ENCODE results near the gene GPR85.
"Not testable (repeated sequence)": the region's sequence is repeated elsewhere in the genome, so short reads cannot be mapped to it uniquely, and the experiment has no call there.

GPR85 gene

DNA sequence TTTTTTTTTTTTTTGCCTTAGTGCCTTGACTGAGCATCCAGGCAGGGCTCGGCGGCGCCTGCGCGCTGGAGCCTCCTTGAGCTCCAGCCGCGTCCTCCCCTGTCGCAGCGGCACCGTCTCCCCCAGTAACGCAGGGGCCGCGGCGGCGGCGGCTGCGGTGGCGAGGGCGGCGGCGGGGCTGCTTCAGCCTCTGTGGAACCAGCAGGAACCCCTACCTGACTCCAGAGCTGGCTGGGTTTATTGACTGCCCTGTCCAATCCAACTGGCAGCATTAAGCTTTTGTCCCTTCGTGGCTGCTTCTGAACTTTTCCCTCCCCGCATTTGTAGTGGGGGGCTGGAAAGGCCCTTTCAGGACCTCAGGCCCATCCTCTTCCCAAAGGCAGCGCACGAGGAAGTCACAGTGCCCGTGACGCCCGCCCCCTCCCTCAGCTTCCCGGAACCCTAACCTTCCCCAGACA lies at the start of gene GPR85:
GPR85 (minus strand) TSS at position 397 of the 458 bp plus-strand sequence. CDS start 2,106 bp downstream, outside the sequence.
- peak; percentile 60 to 66 for ATAC-seq

DNA sequence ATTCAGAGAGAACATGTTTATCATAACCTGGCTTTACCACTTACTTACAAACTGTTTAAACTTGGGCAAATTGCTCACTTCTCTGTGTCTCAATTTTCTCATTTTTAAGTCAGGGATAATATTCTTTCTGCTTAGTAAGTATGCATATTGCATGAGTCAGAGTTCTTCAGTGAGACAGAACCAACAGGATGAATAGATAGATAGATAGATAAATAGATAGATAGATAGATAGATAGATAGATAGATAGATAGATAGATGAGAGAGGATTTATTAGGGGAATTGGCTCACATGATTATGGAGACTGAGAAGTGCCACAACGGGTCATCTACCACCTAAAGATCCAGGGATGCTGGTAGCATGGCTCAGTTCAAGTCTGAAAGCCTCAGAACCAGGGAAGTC lies 47.4 kb upstream of the GPR85 start:
- ATAC-seq: no peak

GRCh38 chr7:113131367-113131766 lies 44.7 kb upstream of the GPR85 start:
- ATAC-seq: no peak

DNA sequence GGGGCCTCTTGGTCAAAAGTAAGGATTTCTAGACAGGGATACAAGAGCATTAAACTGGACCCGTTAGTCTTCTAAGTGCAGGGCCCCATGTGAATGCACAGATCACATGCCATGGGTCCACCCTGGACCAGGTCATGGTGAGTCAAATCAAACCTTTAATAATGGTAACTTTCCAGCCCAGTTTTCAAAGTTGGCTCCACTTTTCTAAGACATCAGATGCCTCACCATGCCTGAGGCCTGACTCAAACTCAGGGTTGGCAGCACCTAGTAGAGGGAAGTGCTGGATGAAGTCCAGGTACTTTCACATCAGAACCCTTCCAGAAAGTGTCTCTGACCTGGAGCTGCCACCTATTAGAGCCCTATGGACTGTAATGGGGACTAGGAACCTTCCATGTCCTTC lies 41.4 kb upstream of the GPR85 start:
- no peak for ATAC-seq

GRCh38 chr7:113125728-113126127 lies 39.1 kb upstream of the GPR85 start:
- no peak for ATAC-seq

GRCh38 chr7:113122744-113123143 lies 36.1 kb upstream of the GPR85 start:
- ATAC-seq: no peak

- ATAC-seq: no peak
Observed at GRCh38 chr7:113120647-113121046, 34.0 kb upstream of the GPR85 start.

GRCh38 chr7:113119429-113119828 lies 32.8 kb upstream of the GPR85 start:
- ATAC-seq: no peak

GRCh38 chr7:113118074-113118959 lies 31.7 kb upstream of the GPR85 start, which contains the start of gene SMIM30:
SMIM30 (minus strand) TSS chr7:113118554; CDS start chr7:113117578, 976 bp downstream.
- ATAC-seq: peak; percentile 100

DNA sequence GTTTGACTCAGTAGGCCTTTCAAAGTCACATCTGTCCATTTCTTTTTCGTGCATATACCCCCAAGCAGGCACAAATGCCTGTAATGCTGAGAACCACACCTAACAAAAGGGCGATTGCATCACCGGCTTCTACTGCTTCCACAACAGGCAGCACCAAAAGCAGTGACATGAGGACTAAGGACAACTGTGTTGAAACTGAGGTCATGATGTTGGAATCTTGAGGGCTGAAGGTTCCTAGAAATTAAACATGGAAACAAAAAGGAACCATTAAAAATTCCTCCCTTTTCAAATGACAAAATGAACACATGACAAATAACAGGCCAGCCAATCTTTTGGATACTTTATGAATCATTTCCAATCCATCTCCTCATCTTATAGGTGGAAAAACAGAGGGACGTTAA lies 30.7 kb upstream of the GPR85 start:
- not testable (repeated sequence) for ATAC-seq

- no peak for ATAC-seq
Observed at GRCh38 chr7:113113912-113114311, 27.3 kb upstream of the GPR85 start.

DNA sequence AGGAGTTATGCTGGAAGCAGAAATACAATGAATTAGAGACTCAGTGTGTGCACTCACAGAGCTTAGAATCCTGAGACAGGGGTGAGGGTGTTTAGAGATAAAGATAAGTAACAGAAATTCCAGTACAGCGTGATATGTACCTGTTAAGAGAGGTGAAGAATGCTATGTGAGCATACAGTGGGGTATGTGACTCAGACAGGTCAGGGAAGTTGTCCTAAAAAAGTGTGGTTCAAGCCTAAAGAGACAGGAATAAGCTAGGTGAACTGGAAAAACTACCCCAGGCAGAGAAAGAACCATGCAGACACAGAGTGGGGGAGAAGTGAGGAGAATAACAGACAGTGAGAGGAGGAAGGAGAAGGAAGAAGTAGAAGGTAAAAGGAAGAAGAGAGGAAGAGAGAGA lies 23.1 kb upstream of the GPR85 start:
- ATAC-seq: no peak

- ATAC-seq: no peak
Observed at GRCh38 chr7:113100121-113100603, 13.5 kb upstream of the GPR85 start.

DNA sequence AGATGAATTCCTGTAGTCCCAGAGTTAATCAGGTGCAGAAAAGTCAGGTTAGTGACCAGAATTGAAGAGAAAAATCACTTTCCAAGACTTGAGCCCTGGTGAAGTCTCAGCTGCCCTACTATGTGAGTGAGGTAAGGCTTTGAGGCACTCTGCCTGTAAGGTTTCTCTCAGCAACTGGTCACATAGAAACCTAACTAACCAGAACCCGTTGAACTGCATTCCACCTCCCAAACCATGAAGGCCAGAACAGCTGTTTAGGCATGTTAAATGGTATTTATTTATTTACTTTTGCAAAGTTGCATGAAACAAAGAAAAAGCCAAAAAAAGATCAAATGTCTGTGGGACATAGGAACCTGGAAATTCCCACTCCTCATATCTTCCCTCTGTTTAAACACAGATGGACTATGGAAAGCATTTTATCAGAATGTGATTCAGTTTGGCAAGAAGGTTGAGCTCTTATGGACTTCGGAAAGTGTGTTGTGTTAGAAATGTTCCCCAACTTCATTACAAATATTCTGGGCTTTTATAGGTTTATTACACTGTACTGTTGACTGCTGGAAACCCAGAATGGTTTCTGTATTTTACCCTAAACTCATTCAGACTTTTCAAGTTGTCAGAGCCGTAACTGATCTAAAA lies 12.8 kb upstream of the GPR85 start:
- no peak for ATAC-seq

- no peak for ATAC-seq
Observed at GRCh38 chr7:113094517-113095249, 8.1 kb upstream of the GPR85 start.

DNA sequence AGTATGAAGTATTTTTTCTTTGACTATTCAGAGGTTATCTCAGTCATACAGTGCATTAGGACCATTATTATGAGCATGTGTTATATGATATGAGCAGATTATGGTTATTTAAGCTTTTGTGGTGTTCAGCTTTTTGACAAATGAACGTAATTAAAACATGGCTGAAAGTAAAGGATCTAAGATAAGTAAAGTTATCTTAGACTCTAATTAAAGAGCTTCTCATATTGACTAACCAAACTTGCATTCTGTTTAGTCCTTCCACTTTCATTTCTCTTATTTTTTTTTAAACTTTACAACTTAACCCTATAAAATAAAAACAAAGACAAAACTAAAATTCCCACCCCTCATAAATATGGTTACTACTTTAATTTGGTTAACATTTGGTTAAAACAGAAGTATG lies 6.9 kb upstream of the GPR85 start:
- ATAC-seq: no peak

DNA sequence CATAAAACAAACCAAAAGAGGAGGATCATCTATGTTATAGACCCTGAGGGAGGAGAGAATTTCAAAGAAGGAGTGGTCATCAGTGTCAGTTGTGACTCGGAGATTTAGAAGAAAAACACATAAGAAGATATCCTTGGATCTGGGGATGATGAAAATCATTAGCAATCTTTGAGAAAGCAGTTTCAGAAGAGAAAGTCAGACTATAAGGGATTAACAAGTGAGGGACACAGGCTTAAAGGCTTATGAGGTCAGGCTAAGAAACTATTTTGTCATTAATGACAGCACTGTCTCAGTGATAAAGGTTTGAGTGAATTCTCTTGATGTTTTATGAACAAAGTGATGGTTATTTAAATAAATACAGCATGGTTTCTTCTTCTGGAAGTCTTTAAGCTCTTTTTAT lies 6.1 kb upstream of the GPR85 start:
- no peak for ATAC-seq

GRCh38 chr7:113087071-113087998 lies 708 bp upstream of the GPR85 start:
- ATAC-seq: peak; percentile 33 to 49

DNA sequence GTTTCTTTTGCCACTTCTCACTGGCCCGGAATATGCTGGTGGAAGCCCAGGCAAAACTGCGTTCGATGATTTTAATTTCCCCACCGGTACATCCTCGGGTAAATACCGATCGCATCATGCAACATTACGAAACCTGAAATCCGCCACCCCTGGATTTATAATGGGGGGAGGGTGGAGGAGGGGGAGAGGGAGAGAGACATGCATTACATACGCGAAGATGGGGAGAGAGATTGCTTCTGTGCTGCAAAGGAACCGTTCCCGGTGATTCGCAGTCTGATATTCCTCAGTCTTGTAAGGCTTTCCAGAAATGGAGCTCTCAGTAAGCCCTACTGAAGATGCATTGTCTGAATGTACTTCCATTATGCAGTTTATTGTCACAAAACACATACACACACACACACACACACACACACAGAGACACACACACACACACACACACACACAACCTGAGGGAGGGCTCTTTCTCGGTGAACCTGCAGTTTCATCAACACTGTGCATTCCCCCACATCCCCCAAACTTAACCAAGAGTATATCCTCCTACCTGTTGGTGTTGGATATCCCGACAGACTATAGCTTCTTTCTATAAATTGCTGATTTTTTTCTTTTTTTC lies 741 bp downstream of the GPR85 start:
- peak in 1 of 2 donors; percentile 18 for ATAC-seq

- no peak for ATAC-seq
Observed at GRCh38 chr7:113084496-113085172, 2.0 kb downstream of the GPR85 start.

Data from activated CD4-positive, CD25-positive, alpha-beta regulatory T cell treated with anti-CD3 and anti-CD28 coated beads, Interleukin-2, amount 50 U/mL, for 24 hours (primary cell).